CD4-positive, alpha-beta T cell treated with Interferon alpha-2 for 1 hour (primary cell): Measurements from ENCODE around the gene CD8B2.
"Not testable (repeated sequence)": the region's sequence is repeated elsewhere in the genome, so short reads cannot be mapped to it uniquely, and the experiment has no call there.

Source experiments
- DNase-seq, 2 donors: peaks; one replicate each; pipeline ENCODE4 v3.0.0-alpha.2; 2020 to 2022

Gene CD8B2

GRCh38 chr2:106553321-106553720 lies 66.2 kb downstream of the CD8B2 start:
- no peak for DNase-seq

DNA sequence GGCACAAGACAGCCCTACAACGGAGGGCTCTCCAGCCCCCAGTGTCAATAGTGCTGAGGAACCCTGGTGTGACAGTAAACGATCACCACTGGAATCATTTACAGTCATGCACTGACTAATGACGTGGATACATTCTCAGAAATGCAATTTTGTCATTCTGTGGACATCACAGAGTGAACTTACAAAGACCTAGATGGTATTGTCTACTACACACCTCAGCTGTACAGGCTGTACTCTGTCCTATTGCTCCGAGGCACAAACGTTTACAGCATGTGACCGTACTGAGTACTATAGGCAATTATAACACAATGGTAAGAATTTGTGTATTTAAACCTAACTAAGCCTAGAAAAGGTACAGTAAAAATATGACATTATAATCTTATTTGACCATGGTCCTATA lies 67.2 kb downstream of the CD8B2 start:
- DNase-seq, result no peak

- DNase-seq, result no peak
Observed at GRCh38 chr2:106555053-106555452, 67.9 kb downstream of the CD8B2 start.

DNA sequence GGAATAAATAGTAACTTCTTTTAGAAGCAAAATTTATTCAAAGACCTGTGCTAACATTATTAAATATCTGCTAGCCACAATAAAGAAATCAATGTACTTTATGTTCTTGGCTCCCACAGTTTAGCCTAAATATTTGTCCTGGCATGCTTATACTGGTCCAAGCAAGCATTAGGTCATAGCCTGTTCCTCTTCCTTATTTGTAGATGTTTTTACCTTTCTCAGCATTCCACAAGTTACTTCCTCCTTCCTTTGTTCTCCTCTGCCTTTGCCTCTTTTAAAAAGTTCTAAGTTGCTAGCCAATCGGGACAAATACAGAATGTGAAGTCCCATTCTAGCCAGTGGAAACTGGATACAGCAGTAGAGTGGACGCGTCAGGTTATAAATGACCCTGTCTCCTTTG lies 72.6 kb downstream of the CD8B2 start:
- DNase-seq, result not testable (repeated sequence)

DNA sequence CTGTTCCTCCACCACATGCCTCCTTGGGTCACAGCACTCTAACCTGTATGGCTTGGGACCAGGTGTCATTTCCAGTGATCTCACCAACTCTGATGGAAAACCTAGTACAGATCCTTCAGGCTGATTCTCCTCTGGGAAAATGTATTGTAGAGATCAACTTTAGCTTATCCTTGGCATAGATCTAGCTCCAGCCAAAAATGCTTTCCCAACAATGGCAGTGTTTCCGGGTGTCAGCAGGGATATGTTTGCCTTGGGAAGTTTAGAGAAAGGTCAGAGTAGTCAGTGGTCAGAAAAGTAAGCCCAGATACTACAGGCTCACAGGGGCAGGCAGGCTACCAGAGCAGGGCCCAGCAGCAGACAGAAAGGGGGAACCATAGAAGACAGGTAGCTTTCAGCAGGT lies 73.6 kb downstream of the CD8B2 start:
- no peak for DNase-seq

DNA sequence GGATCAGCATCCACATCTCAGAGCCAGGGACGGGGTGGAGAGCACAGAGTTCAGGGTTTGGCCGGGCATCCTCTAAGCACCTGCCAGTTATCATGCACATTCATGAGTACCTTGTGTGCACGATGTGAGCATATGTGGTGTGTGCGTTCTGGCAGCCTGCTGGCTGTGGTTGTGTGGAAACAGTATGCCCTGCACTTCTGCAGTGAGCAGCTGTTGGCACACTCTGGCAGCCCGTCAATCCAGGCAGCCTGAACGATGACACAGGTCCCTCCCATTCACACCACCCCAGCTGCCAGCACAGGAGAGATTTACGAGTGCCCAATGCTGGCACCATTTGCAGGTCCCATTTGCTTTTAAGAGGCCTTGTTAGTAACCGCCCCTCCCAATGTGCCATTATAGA lies 74.2 kb downstream of the CD8B2 start:
- no peak for DNase-seq

- no peak for DNase-seq
Observed at GRCh38 chr2:106561803-106562202, 74.6 kb downstream of the CD8B2 start.

- DNase-seq, result no peak
Observed at GRCh38 chr2:106562268-106563186, 75.4 kb downstream of the CD8B2 start.

GRCh38 chr2:106563195-106563594 lies 76.0 kb downstream of the CD8B2 start:
- DNase-seq, result no peak

- DNase-seq, result no peak
Observed at GRCh38 chr2:106565599-106565998, 78.4 kb downstream of the CD8B2 start.

GRCh38 chr2:106566050-106566449 lies 78.9 kb downstream of the CD8B2 start:
- DNase-seq, result no peak

DNA sequence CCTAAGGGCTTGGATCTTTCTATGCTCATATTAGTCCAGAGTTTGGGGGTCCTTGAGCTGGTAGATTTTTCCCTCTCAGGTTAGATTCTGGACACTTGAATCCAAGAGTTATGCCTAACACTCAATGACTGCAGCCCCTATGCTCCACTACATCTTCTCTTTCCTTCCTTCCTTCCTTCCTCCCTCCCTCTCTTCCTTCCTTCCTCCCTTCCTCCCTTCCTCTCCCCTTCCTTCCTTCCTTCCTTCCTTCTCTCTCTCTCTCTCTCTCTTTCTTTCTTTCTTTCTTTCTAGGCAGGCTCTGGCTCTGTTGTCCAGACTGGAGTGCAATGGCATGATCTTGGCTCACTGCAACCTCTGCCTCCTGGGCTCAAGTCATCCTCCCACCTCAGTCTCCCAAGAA lies 79.3 kb downstream of the CD8B2 start:
- not testable (repeated sequence) for DNase-seq

GRCh38 chr2:106570316-106570715 lies 83.2 kb downstream of the CD8B2 start:
- no peak for DNase-seq
